ENCODE results near the gene PDXK.

DNA sequence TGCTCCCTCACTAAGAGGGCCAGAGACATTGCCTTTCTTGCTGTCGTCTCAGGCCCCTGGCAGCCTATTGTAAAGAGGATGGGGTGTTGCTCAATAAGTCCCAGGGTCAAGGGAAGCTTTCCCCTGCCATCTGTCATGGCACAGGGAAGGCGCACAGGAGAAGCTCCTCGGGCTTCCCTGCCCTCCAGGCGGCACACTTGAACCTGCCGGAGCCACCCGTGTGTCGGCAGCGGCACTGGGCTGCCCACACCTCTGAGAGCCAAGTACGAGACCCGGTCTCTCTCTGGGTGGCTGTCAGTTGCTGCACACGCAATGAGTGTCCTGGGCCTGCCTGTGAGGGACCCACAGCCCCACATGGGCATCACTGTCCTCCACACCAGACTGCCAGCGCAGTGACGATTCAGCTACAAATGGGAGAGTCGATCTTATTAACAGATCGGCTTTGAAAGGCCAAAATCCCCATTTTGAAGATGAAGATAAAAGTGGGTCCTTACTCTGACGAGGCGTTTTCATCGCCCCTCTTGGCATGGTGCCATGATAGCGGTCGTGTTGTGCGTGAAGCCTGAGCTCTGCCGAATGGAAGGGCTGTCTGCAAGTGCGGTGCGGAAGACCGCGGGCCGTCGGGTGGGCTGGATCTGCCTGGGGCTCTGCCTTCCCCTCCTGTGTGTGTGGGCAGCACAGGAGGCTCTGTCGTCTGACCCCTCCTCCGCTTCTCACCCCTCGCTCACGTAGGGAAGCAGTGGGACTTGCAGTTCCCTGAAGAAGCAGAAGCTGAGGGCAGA lies 29.2 kb upstream of the PDXK start:
- TF ChIP-seq CTCF (IDR thresholded peaks at IDR 0.05) (no peak), POLR2A (IDR thresholded peaks at IDR 0.05) (no peak)

All from uterus (tissue), 2 donors.